22Rv1 (cell line): ENCODE measurements around the gene NRARP.

ENCODE experiments used
- CTCF ChIP-seq: fragments of 450-650 bp; IDR thresholded peaks from 2 replicates; pipeline ENCODE4 v1.5.1; 2017; ENCODE audit warnings: mild to moderate bottlenecking
- ZFX ChIP-seq: fragments of 450-650 bp; IDR thresholded peaks from 2 replicates; pipeline ENCODE4 v1.6.1; 2017; ENCODE audit warnings: antibody characterized with exemption, borderline replicate concordance

GRCh38 chr9:137303151-137303892 is 1.3 kb upstream of the NRARP start:
- TF ChIP-seq CTCF (no peak), ZFX (no peak)
